ENCODE data around the gene GANAB. TPM values are rescaled to one million over a fixed set of nuclear protein-coding genes. Genes with fewer than 3 reads are reported as not detected.

GANAB gene
- total and polyA plus RNA-seq, 2 of the 4 experiments (the other 2 are of a cell fraction): 209 to 344 TPM

DNA sequence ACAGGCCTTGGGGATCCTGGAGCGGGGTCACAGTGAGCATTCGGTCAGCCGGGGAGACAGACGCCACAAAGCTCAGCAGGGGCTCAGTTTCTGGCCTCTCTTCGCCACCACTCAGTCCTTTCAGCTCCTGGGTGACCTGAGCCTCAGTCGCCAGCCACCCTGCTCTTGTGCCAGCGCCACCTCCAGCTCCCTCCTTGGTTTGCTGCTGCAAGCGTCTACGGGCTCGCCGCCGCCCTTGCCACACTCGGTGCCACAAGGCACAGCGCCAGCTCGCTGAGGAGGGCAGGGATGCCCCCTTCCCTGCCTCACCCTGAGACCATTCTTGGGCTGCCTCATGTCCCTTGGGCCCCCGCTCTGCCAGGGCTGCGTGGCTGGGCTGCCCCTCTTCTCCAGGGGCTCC is 71.3 kb downstream of the GANAB start:
- H3K4me1 ChIP-seq (ENCODE audit: control insufficient read depth, insufficient read depth, low read length): peaks cover 12% of the 10 kb centered on the region
- peak overlapping the region; percentile 4; the same call in 1 of the 2 replicates for H3K18ac ChIP-seq (ENCODE audit: low read depth, low read length)
- H3K36me3 ChIP-seq (ENCODE audit: control insufficient read depth, insufficient read depth, low read length): peaks cover 43% of the 10 kb centered on the region
- peak overlapping the region; percentile 81 for H3K4me2 ChIP-seq (ENCODE audit: low read depth, low read length)
- H3K9ac ChIP-seq (ENCODE audit: low read depth, low read length): peak overlapping the region; percentile 96
- peak overlapping the region; percentile 100 for H2AK9ac ChIP-seq (replicated peaks; ENCODE audit: low read depth, low read length, poor library complexity)
- H3K23ac ChIP-seq (ENCODE audit: low read depth, low read length): peak overlapping the region; percentile 98
- in situ Hi-C loops (cut with MboI; ENCODE audit: low sequenced_read_pairs): no loop called here
- intact Hi-C loops (cut with micrococcal nuclease): no loop called here
- peak overlapping the region; percentile 84 for H4K5ac ChIP-seq (ENCODE audit: low read depth, low read length)
- H3K9me3 ChIP-seq (ENCODE audit: control insufficient read depth, insufficient read depth, low read length): no peaks in the 10 kb centered on the region
- no peak overlapping the region for H2BK15ac ChIP-seq (ENCODE audit: low read depth, low read length)
- 71% methylated on average over 10 of the region's 17 CpGs; no CpG with 5 or more reads in 1 of the 2 experiments for WGBS, 2 experiments (ENCODE audit: extremely low coverage in 2 of 2, insufficient read length in 1 of 2)
- H3K56ac ChIP-seq (ENCODE audit: extremely low read depth, insufficient read depth, low read length): peak overlapping the region; percentile 66; the same call in 1 of the 2 replicates
- peak overlapping the region; percentile 100 for H3K14ac ChIP-seq (replicated peaks; ENCODE audit: low read depth, low read length)
- ChIA-PET POLR2A (ENCODE audit: unreplicated experiment) (interaction anchor here (0.6 to 1.6 kb wide), 2 partner anchors 114 to 135 kb away, joined by 4 to 5 read pairs; partner anchors contain the start of gene LRRN4CL), CTCF (interaction anchor here (1.4 kb wide), 1 partner anchor 14 kb away, joined by 3 read pairs; no protein-coding TSS in a partner anchor)
- ATAC-seq (ENCODE audit: low read depth) (no peak), DNase-seq (no peak)
- TF ChIP-seq NFE2L2 (IDR thresholded peaks at IDR 0.05; ENCODE audit: low read depth, low read length) (no peak), CTCF (conservative IDR thresholded peaks at IDR 0.05; ENCODE audit: low read depth, low read length) (no peak), RCOR1 (IDR thresholded peaks at IDR 0.05; ENCODE audit: insufficient replicate concordance, low read length) (no peak), POLR2A (IDR thresholded peaks at IDR 0.05; ENCODE audit: low read depth, low read length) (no peak), MAZ (IDR thresholded peaks at IDR 0.05; ENCODE audit: borderline replicate concordance, low read depth, low read length) (no peak), USF2 (IDR thresholded peaks at IDR 0.05; ENCODE audit: low read depth, low read length) (no peak), FOS (IDR thresholded peaks at IDR 0.05; ENCODE audit: low read depth, low read length) (no peak), CHD1 (IDR thresholded peaks at IDR 0.05; ENCODE audit: low read depth, low read length) (no peak), BHLHE40 (IDR thresholded peaks at IDR 0.05; ENCODE audit: low read depth, low read length) (no peak), MXI1 (IDR thresholded peaks at IDR 0.05; ENCODE audit: borderline replicate concordance, low read depth, low read length) (no peak), RAD21 (IDR thresholded peaks at IDR 0.05; ENCODE audit: low read length) (no peak)
- TF ChIP-seq, protein P1, sequence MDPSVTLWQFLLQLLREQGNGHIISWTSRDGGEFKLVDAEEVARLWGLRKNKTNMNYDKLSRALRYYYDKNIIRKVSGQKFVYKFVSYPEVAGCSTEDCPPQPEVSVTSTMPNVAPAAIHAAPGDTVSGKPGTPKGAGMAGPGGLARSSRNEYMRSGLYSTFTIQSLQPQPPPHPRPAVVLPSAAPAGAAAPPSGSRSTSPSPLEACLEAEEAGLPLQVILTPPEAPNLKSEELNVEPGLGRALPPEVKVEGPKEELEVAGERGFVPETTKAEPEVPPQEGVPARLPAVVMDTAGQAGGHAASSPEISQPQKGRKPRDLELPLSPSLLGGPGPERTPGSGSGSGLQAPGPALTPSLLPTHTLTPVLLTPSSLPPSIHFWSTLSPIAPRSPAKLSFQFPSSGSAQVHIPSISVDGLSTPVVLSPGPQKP (IDR thresholded peaks at IDR 0.05; ENCODE audit: borderline replicate concordance, low read depth, low read length): no peak
- peak overlapping the region; percentile 69; the same call in 1 of the 2 replicates for H2BK120ac ChIP-seq (ENCODE audit: low read depth, low read length)
- peak overlapping the region; percentile 98 for H4K91ac ChIP-seq (ENCODE audit: insufficient read depth, low read depth, low read length)
- dilution Hi-C loops (cut with HindIII; ENCODE audit: low sequenced_read_pairs, unreplicated experiment): no loop called here
- H2AFZ ChIP-seq (replicated peaks; ENCODE audit: low read length, poor library complexity): peak overlapping the region; percentile 72
- H2AK5ac ChIP-seq (ENCODE audit: low read depth, low read length): peak overlapping the region; percentile 96
- no TSS peak for BruUV-seq (replicated peaks)
- H3K27ac ChIP-seq (ENCODE audit: insufficient read depth, low read length): peak overlapping the region; percentile 91
- peak overlapping the region; percentile 99 for H3K4ac ChIP-seq (ENCODE audit: low read depth, low read length)
- H2BK5ac ChIP-seq (ENCODE audit: low read depth, low read length, poor library complexity, severe bottlenecking): peak overlapping the region; percentile 91
- H4K20me1 ChIP-seq (ENCODE audit: insufficient read depth, low read length): peaks cover 29% of the 10 kb centered on the region
- no peaks in the 10 kb centered on the region for H3K27me3 ChIP-seq (ENCODE audit: control insufficient read depth, insufficient read depth, low read length)
- H3K4me3 ChIP-seq (ENCODE audit: insufficient read depth, low read depth, low read length): peak overlapping the region; percentile 53
- peaks cover 18 to 67% of the 10 kb centered on the region in 2 experiments for H3K79me1 ChIP-seq (ENCODE audit: low read depth in 1 of 2, low read length in 2 of 2)
- H3K9me1 ChIP-seq (ENCODE audit: insufficient read depth, low read length): peaks cover 11% of the 10 kb centered on the region
- no peak overlapping the region for H2BK20ac ChIP-seq (ENCODE audit: low read depth, low read length)
- H4K8ac ChIP-seq (ENCODE audit: low read depth in 2 of 2, low read length in 2 of 2): peak overlapping the region; percentile 97 to 99; a peak in 3 of 4 replicates
